HepG2 (cell line): ENCODE results near the gene ZNF606. TPM values are rescaled to one million over a fixed set of nuclear protein-coding genes. Genes with fewer than 3 reads are reported as not detected.

Experiments used
- FOXK2 ChIP-seq: fragments of 450-650 bp; IDR thresholded peaks from 2 replicates; pipeline ENCODE4 v1.6.1; 2016
- SIN3B ChIP-seq: fragments of 150-350 bp; IDR thresholded peaks from 2 replicates; pipeline ENCODE4 v1.6.1; 2014; ENCODE audit warnings: low read length
- YY1 ChIP-seq: IDR thresholded peaks from 2 replicates; pipeline ENCODE4 v1.6.1; 2011; ENCODE audit warnings: low read length, low read depth, moderate library complexity, mild to moderate bottlenecking; ENCODE audit not compliant: insufficient read depth, insufficient replicate concordance
- ZNF430 ChIP-seq: sonication (generic); formaldehyde crosslinking; IDR thresholded peaks from 2 replicates; pipeline ENCODE4 v1.9.0; 2021; ENCODE audit warnings: mild to moderate bottlenecking, missing genetic modification reagents
- ZNF713 ChIP-seq: sonication (generic); formaldehyde crosslinking; IDR thresholded peaks from 2 replicates; pipeline ENCODE4 v1.4.0; 2020; ENCODE audit warnings: mild to moderate bottlenecking, missing genetic modification reagents
- polyA plus RNA-seq, 8 experiments: library from polyadenylated mRNA; depleted of rRNA in 3 of 8; stranded (reverse) in 7 of 8; unstranded in 1 of 8; fragments of >200 nt; fragmentation: Illumina TruSeq in 4 of 8; extraction: Trizol in 4 of 8; gene quantifications; 2 replicates each; pipeline versions ENCODE4 v1.2.1 to v1.2.3, GENCODE V29; 2011 to 2016; ENCODE audit warnings: low read depth in 4 of 8, missing spikeins in 1 of 8, mixed read lengths in 1 of 8; ENCODE audit not compliant: insufficient read depth in 1 of 8
- total RNA-seq, 5 experiments: library from RNA; depleted of rRNA; stranded (reverse); fragments of >200 nt; fragmentation: Illumina TruSeq; extraction: Trizol; gene quantifications; 2 replicates each; pipeline ENCODE4 v1.2.3, GENCODE V29; 2016; ENCODE audit warnings: low read depth in 1 of 5
- TF ChIP-seq, protein P1 (sequence below): sonication (generic); formaldehyde crosslinking; IDR thresholded peaks from 2 replicates; pipeline ENCODE4 v1.5.0; 2020; ENCODE audit warnings: mild to moderate bottlenecking, missing genetic modification reagents, borderline replicate concordance
- TF ChIP-seq, protein P2 (sequence below): sonication (generic); formaldehyde crosslinking; IDR thresholded peaks from 2 replicates; pipeline ENCODE4 v1.5.1; 2020; ENCODE audit warnings: missing genetic modification reagents, mild to moderate bottlenecking, borderline replicate concordance
- TF ChIP-seq, protein P3 (sequence below): sonication (generic); formaldehyde crosslinking; IDR thresholded peaks from 2 replicates; pipeline ENCODE4 v1.4.0; 2020; ENCODE audit warnings: mild to moderate bottlenecking, missing genetic modification reagents
- TF ChIP-seq, protein P4 (sequence below): sonication (generic); formaldehyde crosslinking; IDR thresholded peaks from 2 replicates; pipeline ENCODE4 v1.8.1; 2022; ENCODE audit warnings: mild to moderate bottlenecking, missing genetic modification reagents
- TF ChIP-seq, protein P5 (sequence below): sonication (generic); formaldehyde crosslinking; IDR thresholded peaks from 2 replicates; pipeline ENCODE4 v1.5.0; 2020; ENCODE audit warnings: missing genetic modification reagents
- TF ChIP-seq, protein P6 (sequence below): sonication (generic); formaldehyde crosslinking; IDR thresholded peaks from 2 replicates; pipeline ENCODE4 v1.4.0; 2020; ENCODE audit warnings: missing genetic modification reagents

ZNF606 gene
- total and polyA plus RNA-seq, 2 of the 13 experiments (the other 11 are each of a cell fraction or from before 2014, with no cell fraction given): 4.2 to 14.8 TPM

DNA sequence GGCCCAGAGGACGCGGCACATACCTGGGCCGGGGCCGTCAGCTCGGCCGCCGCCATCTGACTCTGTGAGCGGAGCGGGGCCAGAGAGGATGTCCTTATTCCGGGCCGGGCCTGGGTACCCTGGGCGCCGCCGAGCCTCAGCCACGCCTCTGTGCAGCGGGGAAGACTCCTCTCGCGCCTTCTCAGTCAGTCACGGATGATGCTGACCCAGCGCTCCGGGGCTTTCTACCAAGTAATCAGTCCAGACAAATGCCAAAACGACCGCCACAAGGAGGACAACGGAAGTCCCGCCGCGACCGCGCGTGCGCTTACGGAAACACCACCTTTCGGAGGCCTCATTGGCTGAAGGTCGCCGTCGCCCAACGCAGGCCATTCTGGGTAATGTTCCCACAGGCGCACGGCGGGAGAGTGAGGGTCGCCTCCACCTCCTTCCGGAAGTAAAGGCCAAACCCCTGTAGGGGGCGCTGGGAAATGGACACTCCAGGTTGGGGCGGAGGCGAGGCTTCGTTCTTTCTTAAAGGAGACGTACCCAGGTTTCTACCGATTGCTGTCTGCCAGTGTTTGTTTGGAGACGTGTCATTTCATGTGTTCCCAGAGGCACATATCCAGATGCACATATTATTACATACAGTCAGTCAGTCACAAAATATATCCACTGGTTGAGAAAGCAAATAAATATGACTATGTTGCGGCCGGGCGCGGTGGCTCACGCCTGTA is 55.0 kb downstream of the ZNF606 start, which contains the start of gene ZNF256 (continued):
- TF ChIP-seq, protein P1, sequence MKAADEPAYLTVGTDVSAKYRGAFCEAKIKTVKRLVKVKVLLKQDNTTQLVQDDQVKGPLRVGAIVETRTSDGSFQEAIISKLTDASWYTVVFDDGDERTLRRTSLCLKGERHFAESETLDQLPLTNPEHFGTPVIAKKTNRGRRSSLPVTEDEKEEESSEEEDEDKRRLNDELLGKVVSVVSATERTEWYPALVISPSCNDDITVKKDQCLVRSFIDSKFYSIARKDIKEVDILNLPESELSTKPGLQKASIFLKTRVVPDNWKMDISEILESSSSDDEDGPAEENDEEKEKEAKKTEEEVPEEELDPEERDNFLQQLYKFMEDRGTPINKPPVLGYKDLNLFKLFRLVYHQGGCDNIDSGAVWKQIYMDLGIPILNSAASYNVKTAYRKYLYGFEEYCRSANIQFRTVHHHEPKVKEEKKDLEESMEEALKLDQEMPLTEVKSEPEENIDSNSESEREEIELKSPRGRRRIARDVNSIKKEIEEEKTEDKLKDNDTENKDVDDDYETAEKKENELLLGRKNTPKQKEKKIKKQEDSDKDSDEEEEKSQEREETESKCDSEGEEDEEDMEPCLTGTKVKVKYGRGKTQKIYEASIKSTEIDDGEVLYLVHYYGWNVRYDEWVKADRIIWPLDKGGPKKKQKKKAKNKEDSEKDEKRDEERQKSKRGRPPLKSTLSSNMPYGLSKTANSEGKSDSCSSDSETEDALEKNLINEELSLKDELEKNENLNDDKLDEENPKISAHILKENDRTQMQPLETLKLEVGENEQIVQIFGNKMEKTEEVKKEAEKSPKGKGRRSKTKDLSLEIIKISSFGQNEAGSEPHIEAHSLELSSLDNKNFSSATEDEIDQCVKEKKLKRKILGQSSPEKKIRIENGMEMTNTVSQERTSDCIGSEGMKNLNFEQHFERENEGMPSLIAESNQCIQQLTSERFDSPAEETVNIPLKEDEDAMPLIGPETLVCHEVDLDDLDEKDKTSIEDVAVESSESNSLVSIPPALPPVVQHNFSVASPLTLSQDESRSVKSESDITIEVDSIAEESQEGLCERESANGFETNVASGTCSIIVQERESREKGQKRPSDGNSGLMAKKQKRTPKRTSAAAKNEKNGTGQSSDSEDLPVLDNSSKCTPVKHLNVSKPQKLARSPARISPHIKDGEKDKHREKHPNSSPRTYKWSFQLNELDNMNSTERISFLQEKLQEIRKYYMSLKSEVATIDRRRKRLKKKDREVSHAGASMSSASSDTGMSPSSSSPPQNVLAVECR: peak; percentile 97
- TF ChIP-seq, protein P2, sequence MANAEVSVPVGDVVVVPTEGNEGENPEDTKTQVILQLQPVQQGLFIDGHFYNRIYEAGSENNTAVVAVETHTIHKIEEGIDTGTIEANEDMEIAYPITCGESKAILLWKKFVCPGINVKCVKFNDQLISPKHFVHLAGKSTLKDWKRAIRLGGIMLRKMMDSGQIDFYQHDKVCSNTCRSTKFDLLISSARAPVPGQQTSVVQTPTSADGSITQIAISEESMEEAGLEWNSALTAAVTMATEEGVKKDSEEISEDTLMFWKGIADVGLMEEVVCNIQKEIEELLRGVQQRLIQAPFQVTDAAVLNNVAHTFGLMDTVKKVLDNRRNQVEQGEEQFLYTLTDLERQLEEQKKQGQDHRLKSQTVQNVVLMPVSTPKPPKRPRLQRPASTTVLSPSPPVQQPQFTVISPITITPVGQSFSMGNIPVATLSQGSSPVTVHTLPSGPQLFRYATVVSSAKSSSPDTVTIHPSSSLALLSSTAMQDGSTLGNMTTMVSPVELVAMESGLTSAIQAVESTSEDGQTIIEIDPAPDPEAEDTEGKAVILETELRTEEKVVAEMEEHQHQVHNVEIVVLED (CRISPR knock-in tag): peak; percentile 94
- TF ChIP-seq, protein P3, sequence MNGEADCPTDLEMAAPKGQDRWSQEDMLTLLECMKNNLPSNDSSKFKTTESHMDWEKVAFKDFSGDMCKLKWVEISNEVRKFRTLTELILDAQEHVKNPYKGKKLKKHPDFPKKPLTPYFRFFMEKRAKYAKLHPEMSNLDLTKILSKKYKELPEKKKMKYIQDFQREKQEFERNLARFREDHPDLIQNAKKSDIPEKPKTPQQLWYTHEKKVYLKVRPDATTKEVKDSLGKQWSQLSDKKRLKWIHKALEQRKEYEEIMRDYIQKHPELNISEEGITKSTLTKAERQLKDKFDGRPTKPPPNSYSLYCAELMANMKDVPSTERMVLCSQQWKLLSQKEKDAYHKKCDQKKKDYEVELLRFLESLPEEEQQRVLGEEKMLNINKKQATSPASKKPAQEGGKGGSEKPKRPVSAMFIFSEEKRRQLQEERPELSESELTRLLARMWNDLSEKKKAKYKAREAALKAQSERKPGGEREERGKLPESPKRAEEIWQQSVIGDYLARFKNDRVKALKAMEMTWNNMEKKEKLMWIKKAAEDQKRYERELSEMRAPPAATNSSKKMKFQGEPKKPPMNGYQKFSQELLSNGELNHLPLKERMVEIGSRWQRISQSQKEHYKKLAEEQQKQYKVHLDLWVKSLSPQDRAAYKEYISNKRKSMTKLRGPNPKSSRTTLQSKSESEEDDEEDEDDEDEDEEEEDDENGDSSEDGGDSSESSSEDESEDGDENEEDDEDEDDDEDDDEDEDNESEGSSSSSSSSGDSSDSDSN (CRISPR knock-in tag): peak; percentile 53; the same call in 1 of the 2 replicates
- no peak for TF ChIP-seq FOXK2
- TF ChIP-seq, protein P4, sequence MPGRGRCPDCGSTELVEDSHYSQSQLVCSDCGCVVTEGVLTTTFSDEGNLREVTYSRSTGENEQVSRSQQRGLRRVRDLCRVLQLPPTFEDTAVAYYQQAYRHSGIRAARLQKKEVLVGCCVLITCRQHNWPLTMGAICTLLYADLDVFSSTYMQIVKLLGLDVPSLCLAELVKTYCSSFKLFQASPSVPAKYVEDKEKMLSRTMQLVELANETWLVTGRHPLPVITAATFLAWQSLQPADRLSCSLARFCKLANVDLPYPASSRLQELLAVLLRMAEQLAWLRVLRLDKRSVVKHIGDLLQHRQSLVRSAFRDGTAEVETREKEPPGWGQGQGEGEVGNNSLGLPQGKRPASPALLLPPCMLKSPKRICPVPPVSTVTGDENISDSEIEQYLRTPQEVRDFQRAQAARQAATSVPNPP (CRISPR knock-in tag): peak; percentile 36; the same call in 1 of the 2 replicates
- TF ChIP-seq ZNF430 (CRISPR knock-in tag): peak; percentile 80; the same call in 1 of the 2 replicates
- peak; percentile 74 for TF ChIP-seq SIN3B
- TF ChIP-seq, protein P5, sequence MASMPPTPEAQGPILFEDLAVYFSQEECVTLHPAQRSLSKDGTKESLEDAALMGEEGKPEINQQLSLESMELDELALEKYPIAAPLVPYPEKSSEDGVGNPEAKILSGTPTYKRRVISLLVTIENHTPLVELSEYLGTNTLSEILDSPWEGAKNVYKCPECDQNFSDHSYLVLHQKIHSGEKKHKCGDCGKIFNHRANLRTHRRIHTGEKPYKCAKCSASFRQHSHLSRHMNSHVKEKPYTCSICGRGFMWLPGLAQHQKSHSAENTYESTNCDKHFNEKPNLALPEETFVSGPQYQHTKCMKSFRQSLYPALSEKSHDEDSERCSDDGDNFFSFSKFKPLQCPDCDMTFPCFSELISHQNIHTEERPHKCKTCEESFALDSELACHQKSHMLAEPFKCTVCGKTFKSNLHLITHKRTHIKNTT: no peak
- TF ChIP-seq, protein P6, sequence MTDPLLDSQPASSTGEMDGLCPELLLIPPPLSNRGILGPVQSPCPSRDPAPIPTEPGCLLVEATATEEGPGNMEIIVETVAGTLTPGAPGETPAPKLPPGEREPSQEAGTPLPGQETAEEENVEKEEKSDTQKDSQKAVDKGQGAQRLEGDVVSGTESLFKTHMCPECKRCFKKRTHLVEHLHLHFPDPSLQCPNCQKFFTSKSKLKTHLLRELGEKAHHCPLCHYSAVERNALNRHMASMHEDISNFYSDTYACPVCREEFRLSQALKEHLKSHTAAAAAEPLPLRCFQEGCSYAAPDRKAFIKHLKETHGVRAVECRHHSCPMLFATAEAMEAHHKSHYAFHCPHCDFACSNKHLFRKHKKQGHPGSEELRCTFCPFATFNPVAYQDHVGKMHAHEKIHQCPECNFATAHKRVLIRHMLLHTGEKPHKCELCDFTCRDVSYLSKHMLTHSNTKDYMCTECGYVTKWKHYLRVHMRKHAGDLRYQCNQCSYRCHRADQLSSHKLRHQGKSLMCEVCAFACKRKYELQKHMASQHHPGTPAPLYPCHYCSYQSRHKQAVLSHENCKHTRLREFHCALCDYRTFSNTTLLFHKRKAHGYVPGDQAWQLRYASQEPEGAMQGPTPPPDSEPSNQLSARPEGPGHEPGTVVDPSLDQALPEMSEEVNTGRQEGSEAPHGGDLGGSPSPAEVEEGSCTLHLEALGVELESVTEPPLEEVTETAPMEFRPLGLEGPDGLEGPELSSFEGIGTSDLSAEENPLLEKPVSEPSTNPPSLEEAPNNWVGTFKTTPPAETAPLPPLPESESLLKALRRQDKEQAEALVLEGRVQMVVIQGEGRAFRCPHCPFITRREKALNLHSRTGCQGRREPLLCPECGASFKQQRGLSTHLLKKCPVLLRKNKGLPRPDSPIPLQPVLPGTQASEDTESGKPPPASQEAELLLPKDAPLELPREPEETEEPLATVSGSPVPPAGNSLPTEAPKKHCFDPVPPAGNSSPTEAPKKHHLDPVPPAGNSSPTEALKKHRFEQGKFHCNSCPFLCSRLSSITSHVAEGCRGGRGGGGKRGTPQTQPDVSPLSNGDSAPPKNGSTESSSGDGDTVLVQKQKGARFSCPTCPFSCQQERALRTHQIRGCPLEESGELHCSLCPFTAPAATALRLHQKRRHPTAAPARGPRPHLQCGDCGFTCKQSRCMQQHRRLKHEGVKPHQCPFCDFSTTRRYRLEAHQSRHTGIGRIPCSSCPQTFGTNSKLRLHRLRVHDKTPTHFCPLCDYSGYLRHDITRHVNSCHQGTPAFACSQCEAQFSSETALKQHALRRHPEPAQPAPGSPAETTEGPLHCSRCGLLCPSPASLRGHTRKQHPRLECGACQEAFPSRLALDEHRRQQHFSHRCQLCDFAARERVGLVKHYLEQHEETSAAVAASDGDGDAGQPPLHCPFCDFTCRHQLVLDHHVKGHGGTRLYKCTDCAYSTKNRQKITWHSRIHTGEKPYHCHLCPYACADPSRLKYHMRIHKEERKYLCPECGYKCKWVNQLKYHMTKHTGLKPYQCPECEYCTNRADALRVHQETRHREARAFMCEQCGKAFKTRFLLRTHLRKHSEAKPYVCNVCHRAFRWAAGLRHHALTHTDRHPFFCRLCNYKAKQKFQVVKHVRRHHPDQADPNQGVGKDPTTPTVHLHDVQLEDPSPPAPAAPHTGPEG (CRISPR knock-in tag): peak; percentile 52; the same call in 1 of the 2 replicates
- TF ChIP-seq YY1: peak; percentile 55
- no peak for TF ChIP-seq ZNF713
